Lower leg skin (tissue), 4 donors: ENCODE measurements around the gene C1QTNF5. TPM values are rescaled to one million over a fixed set of nuclear protein-coding genes. Genes with fewer than 3 reads are reported as not detected.
A peak's percentile ranks its signal among the peaks of the same experiment; 100 is the strongest.

Experiments used
- DNase-seq, 2 donors: peaks; one replicate each; pipeline ENCODE4 v3.0.0-alpha.2; 2019; ENCODE audit warnings: low spot score in 2 of 2
- H3K4me3 ChIP-seq: fragments of 200-600 bp; sonication (generic); 2 replicates; pipeline ENCODE4 v1.5.1; 2017; ENCODE audit warnings: mild to moderate bottlenecking, low read depth; ENCODE audit not compliant: poor library complexity, severe bottlenecking
- POLR2A ChIP-seq, 2 donors: fragments of 450-650 bp; IDR thresholded peaks; one replicate each; pipeline ENCODE4 v1.6.1; 2016 to 2017; ENCODE audit warnings: antibody characterized with exemption in 2 of 2, mild to moderate bottlenecking in 1 of 2, moderate library complexity in 1 of 2
- WGBS, 2 donors: methylation state at CpG; one replicate each; pipeline ENCODE4 v1.1.5; 2018; 5-methylcytosine and 5-hydroxymethylcytosine counted together
- intact Hi-C: fragments of 100-400 bp; cut with DNase I; formaldehyde crosslinking; loops from one replicate; pipeline ENCODE4 v1.15.0; 2023; ENCODE audit warnings: low total_unique reads
- total RNA-seq, 4 donors: library from RNA; depleted of rRNA; stranded (reverse); fragments of >200 nt; gene quantifications; one replicate each; pipeline ENCODE4 v1.1.0, GENCODE V29; 2016
- TF ChIP-seq, protein P1 (sequence below), 3 donors: fragments of 450-650 bp; IDR thresholded peaks; one replicate each; pipeline ENCODE4 v1.5.1; 2016; ENCODE audit warnings: antibody characterized with exemption in 3 of 3, mild to moderate bottlenecking in 3 of 3, moderate library complexity in 2 of 3

C1QTNF5 gene
- total RNA-seq, 4 donors from 2014 or later = 4.2 to 14.3 (median 8.6) TPM

DNA sequence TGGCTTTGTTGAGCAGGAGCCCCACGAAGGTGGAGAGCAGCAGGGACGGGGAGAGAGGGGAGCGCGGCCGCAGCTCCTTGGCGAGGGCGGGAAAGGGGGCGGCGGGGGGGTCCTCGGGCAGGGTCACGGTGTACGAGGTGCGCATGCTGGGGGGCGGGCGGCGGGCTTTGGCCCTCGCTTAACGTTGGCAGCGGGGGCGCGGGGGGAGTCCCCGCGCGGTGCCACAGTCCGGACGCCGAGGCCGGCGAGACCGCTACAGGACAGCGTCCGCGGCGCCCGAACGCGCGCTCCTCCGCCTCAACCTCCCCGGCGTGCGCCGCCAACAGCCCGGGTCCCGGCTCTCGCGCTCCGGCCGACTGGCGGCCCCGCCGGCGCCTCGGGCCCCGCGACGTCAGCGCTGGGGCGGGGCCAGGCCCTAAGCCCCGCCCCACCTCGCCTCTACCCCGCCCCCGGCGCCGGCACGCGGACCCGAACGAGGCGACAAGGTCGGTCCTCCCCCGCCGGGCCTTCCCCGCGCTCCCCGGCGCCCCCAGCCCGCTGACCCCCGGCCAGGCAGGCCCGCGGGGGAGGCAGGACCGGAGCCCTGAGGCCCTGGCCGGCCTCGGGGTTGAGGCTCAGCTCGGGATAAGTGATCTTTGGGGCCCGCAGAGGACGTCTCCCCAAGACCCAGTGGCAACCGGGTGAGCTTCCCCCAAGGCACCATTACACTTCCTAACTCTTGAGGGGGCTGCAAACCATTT lies 23.3 kb upstream of the C1QTNF5 start:
- DNase-seq = no peak
- WGBS, 2 donors = 9 to 20% methylated on average over 3 to 22 of the region's 88 CpGs
- peak overlapping the region; percentile 10 for H3K4me3 ChIP-seq
- TF ChIP-seq POLR2A (IDR thresholded peaks at IDR 0.05) = no peak
- TF ChIP-seq, protein P1, sequence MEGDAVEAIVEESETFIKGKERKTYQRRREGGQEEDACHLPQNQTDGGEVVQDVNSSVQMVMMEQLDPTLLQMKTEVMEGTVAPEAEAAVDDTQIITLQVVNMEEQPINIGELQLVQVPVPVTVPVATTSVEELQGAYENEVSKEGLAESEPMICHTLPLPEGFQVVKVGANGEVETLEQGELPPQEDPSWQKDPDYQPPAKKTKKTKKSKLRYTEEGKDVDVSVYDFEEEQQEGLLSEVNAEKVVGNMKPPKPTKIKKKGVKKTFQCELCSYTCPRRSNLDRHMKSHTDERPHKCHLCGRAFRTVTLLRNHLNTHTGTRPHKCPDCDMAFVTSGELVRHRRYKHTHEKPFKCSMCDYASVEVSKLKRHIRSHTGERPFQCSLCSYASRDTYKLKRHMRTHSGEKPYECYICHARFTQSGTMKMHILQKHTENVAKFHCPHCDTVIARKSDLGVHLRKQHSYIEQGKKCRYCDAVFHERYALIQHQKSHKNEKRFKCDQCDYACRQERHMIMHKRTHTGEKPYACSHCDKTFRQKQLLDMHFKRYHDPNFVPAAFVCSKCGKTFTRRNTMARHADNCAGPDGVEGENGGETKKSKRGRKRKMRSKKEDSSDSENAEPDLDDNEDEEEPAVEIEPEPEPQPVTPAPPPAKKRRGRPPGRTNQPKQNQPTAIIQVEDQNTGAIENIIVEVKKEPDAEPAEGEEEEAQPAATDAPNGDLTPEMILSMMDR (IDR thresholded peaks at IDR 0.05) = no peak
- intact Hi-C loops = no loop called here

DNA sequence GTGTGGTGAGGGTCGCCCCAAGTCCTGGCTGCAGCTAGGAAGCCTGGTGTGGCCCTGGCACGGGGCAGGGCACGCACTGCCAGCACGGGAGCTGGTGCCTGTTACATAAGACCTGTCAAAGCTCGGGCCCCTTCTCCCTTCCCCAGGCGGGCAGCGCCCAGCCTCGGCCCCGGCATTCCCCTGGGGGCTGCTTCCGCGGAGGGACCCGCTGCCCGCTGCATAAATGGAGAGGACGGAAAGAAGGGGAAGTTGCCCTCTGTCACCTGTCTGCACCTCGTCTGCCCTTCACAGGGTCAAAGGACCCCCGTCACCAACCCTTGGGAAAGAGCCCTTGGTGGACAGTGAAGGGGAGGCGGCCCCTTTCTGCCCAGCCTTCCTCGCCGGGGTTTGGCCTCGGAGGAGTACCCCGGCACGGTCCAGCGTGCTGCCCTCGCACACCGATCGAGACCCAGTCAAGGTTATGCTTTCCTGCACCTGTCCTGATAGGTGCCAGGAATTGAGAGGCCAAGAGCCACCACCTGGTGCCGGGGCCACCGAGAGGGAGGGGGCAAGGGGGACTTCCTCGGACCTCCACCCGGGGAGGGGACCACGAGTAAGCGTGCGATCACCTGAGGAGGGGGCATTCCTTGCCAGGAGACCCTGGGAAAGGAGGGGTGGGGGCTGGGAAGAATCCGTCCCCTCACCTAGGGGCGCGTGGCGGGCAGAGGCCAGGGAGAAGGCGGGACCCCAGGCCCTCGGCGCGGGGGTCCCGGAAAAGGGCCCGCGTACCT lies 22.6 kb upstream of the C1QTNF5 start:
- H3K4me3 ChIP-seq = no peak overlapping the region
- no peak for DNase-seq
- no peak for TF ChIP-seq POLR2A (IDR thresholded peaks at IDR 0.05)
- TF ChIP-seq, protein P1 (IDR thresholded peaks at IDR 0.05) = no peak
- intact Hi-C loops = no loop called here
- WGBS, 2 donors = 56 to 60% methylated on average over 32 to 36 of the region's 44 CpGs

DNA sequence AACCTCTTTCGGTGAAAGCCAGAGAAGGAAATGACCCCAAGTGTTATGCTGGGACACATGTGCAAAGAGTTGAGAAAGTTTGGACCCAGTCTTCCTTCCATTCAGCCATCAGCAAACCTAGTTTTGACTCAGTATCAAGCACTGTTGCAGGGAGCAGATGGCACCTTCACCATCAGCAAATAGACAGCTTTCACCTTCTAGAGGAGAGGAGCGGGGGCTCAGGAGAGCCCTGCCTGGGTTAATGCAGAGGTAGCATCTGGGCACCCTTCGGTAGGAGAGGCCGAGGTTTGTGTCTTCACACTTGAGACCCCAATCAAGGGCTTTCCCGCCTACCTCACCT lies 22.0 kb upstream of the C1QTNF5 start:
- intact Hi-C loops = no loop called here
- TF ChIP-seq, protein P1 (IDR thresholded peaks at IDR 0.05) = no peak
- no peak for TF ChIP-seq POLR2A (IDR thresholded peaks at IDR 0.05)

DNA sequence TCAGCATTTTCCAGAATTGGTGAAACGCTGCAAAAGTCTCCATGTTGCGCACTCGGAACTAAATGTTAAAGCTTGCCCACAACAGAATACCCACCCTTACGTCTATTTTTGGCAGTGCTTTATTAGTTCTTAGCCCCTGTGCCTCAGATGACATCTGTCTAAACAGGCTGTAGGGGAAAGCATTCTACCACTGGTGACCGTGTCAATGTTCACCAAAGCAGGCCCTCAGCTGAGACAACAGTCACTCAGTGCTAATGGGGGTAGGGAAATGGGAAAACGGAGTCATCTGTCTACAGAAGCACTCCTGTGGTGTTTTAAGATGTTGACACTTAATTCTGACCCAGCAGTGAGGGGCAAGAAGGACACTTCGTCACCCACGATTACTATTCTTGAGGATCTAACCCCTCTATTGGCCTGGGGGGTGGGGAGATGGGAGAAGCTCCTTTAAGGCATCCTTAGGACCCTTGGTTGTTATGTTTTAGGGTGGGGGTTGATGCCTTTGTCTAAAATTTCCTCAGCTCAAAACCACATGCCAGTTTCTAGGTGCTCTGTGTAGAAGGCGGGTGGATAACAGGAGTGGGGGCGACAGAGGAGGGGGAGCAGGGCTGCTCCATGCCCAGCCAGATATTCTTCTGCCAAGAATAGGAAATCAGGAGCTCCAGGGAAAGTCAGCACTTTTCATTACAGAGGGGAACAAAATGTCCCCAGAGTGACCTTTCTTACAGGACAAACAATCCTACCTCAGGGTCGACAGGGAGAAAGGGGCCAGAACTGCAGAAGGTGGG lies 21.4 kb upstream of the C1QTNF5 start:
- TF ChIP-seq, protein P1 (IDR thresholded peaks at IDR 0.05) = no peak
- TF ChIP-seq POLR2A (IDR thresholded peaks at IDR 0.05) = no peak
- no peak overlapping the region for H3K4me3 ChIP-seq
- intact Hi-C loops = no loop called here
- no peak for DNase-seq
- 82 to 87% methylated on average over 11 of the region's 11 CpGs for WGBS, 2 donors

More for the DNA sequence above, 22.0 kb upstream of the C1QTNF5 start:
- H3K4me3 ChIP-seq = no peak overlapping the region
- 93% methylated on average over 5 of the region's 5 CpGs for WGBS, 2 donors
- DNase-seq = no peak

DNA sequence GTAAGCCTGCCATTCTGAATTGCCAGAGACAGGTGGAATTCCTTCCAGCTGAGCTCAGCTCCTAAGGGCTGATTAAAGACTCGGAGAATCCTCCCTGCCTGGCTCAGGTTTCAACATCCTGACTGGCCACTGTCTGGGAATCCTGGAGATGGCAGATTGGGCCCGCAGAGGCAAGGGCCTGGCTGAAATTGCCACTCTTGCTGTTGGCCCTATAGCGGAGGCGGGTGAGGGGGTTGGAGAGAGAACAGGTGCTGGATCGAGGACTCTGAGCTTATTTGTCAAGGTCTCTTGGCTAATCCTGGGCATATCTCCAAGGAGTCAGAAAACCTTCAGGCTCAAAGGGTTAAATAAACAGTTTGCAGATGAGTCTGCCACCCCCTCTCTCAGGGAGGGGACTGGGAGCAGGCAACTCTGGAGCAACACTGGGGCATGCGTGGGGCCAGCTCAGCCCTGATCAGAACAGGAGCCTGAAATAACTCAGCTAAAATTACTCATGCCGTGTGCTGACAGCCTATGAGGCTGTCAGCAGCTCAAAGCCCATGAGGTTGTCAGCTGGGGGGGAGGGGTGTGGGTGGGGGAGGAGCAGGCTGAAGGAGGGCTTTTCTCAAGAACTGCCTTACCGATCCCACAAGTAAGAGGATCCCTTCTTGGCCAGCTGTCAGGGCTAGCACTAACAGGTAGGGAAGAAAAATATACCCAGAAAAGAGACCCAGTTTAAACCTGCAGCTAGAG lies 20.5 kb upstream of the C1QTNF5 start:
- H3K4me3 ChIP-seq = no peak overlapping the region
- DNase-seq = no peak
- no peak for TF ChIP-seq POLR2A (IDR thresholded peaks at IDR 0.05)
- TF ChIP-seq, protein P1 (IDR thresholded peaks at IDR 0.05) = no peak
- 34 to 37% methylated on average over 8 of the region's 8 CpGs for WGBS, 2 donors
- intact Hi-C loops = no loop called here
